Endometrium (tissue), 2 donors: ENCODE measurements around the gene ZNF496.

Source experiments
- FAIRE-seq: peaks from 2 replicates; lab custom pipeline; 2012; peaks lifted over from hg19 to GRCh38; lab: Jason Lieb, UNC
- donor health status: control.
- donor health status: control.

Gene ZNF496

GRCh38 chr1:247326411-247327130, 5.1 kb downstream of the ZNF496 start:
- no peak for FAIRE-seq

- FAIRE-seq: no peak
Measured at GRCh38 chr1:247324923-247325322, 6.7 kb downstream of the ZNF496 start.

- no peak for FAIRE-seq
Measured at GRCh38 chr1:247324204-247324787, 7.4 kb downstream of the ZNF496 start.

- FAIRE-seq: no peak
Measured at GRCh38 chr1:247322849-247323586, 8.6 kb downstream of the ZNF496 start.

GRCh38 chr1:247322442-247322841, 9.2 kb downstream of the ZNF496 start:
- no peak for FAIRE-seq

- FAIRE-seq: no peak
Measured at GRCh38 chr1:247317702-247318101, 14.0 kb downstream of the ZNF496 start.

- no peak for FAIRE-seq
Measured at GRCh38 chr1:247316590-247317197, 15.0 kb downstream of the ZNF496 start.

GRCh38 chr1:247304031-247304430, 27.6 kb downstream of the ZNF496 start:
- FAIRE-seq: no peak

GRCh38 chr1:247303216-247303615, 28.5 kb downstream of the ZNF496 start:
- FAIRE-seq: no peak

GRCh38 chr1:247301176-247301540, 30.5 kb downstream of the ZNF496 start:
- no peak for FAIRE-seq

GRCh38 chr1:247300491-247301175, 31.0 kb downstream of the ZNF496 start:
- FAIRE-seq: no peak

GRCh38 chr1:247299723-247300381, 31.8 kb downstream of the ZNF496 start:
- no peak for FAIRE-seq

GRCh38 chr1:247298701-247299100, 33.0 kb downstream of the ZNF496 start:
- FAIRE-seq: no peak

- FAIRE-seq: no peak
Measured at GRCh38 chr1:247298124-247298481, 33.6 kb downstream of the ZNF496 start.

GRCh38 chr1:247297263-247298123, 34.2 kb downstream of the ZNF496 start:
- FAIRE-seq: no peak

- FAIRE-seq: no peak
Measured at GRCh38 chr1:247296599-247297180, 35.0 kb downstream of the ZNF496 start.

GRCh38 chr1:247295746-247296145, 35.9 kb downstream of the ZNF496 start:
- FAIRE-seq: no peak

- no peak for FAIRE-seq
Measured at GRCh38 chr1:247295274-247295684, 36.4 kb downstream of the ZNF496 start.

- FAIRE-seq: no peak
Measured at GRCh38 chr1:247294282-247294681, 37.4 kb downstream of the ZNF496 start.

GRCh38 chr1:247293047-247293446, 38.6 kb downstream of the ZNF496 start:
- FAIRE-seq: no peak
